GM21717 (cell line): ENCODE data around the gene PRKAB1.

Experiments used
- ATAC-seq: cut with Tn5 transposase; IDR thresholded peaks from one replicate; pipeline ENCODE4 v1.9.1; 2021; ENCODE audit warnings: mild to moderate bottlenecking, moderate library complexity; ENCODE audit not compliant: unreplicated experiment

Gene PRKAB1

GRCh38 chr12:119660076-119660475, 7.9 kb upstream of the PRKAB1 start:
- ATAC-seq: no peak

GRCh38 chr12:119661882-119662281, 6.1 kb upstream of the PRKAB1 start:
- ATAC-seq: no peak

GRCh38 chr12:119664642-119665041, 3.3 kb upstream of the PRKAB1 start:
- ATAC-seq: no peak

- no peak for ATAC-seq
Observed at GRCh38 chr12:119665164-119665929, 2.6 kb upstream of the PRKAB1 start.

- ATAC-seq: no peak
Observed at GRCh38 chr12:119666226-119666795, 1.6 kb upstream of the PRKAB1 start.

GRCh38 chr12:119666900-119667576, 895 bp upstream of the PRKAB1 start:
- ATAC-seq: peak; percentile 4

- ATAC-seq: no peak
Observed at GRCh38 chr12:119668324-119668841, 450 bp downstream of the PRKAB1 start.

GRCh38 chr12:119669744-119670472, 2.0 kb downstream of the PRKAB1 start:
- ATAC-seq: no peak

GRCh38 chr12:119671070-119671469, 3.1 kb downstream of the PRKAB1 start:
- no peak for ATAC-seq

GRCh38 chr12:119672194-119672593, 4.3 kb downstream of the PRKAB1 start:
- no peak for ATAC-seq

GRCh38 chr12:119673634-119674033, 5.7 kb downstream of the PRKAB1 start:
- no peak for ATAC-seq

GRCh38 chr12:119674560-119674959, 6.6 kb downstream of the PRKAB1 start:
- no peak for ATAC-seq

GRCh38 chr12:119676022-119676421, 8.1 kb downstream of the PRKAB1 start:
- no peak for ATAC-seq

- ATAC-seq: no peak
Observed at GRCh38 chr12:119676573-119676972, 8.6 kb downstream of the PRKAB1 start.

- ATAC-seq: no peak
Observed at GRCh38 chr12:119678459-119678858, 10.5 kb downstream of the PRKAB1 start.

- ATAC-seq: no peak
Observed at GRCh38 chr12:119679081-119679480, 11.1 kb downstream of the PRKAB1 start.

GRCh38 chr12:119679490-119679889, 11.6 kb downstream of the PRKAB1 start:
- ATAC-seq: no peak

- no peak for ATAC-seq
Observed at GRCh38 chr12:119681111-119681510, 13.2 kb downstream of the PRKAB1 start.

- peak; percentile 55 for ATAC-seq
Observed at GRCh38 chr12:119681728-119682638, 14.1 kb downstream of the PRKAB1 start.

- ATAC-seq: peak; percentile 54
Observed at GRCh38 chr12:119682639-119683252, 14.8 kb downstream of the PRKAB1 start.
